Stimulated activated naive B cell treated with anti-CD40 and anti-IgM and Interleukin-4, amounts not matched to agents 10 μg/mL and 1 μg/mL and 100 μg/mL, for 72 hours (primary cell): ENCODE data around the gene MBD3.
A peak's percentile ranks its signal among the peaks of the same experiment; 100 is the strongest.

ENCODE experiments used
- ATAC-seq, 2 donors: fragments of 150-1000 bp; cut with Tn5 transposase; replicated peaks; 2 replicates each; pipeline ENCODE4 v1.10.0; 2021; ENCODE audit warnings: moderate library complexity in 1 of 2
- DNase-seq: peaks from one replicate; pipeline ENCODE4 v3.0.0; 2021
- H3K27ac Mint-ChIP-seq: one replicate; pipeline ENCODE4 v1.8.0; 2022; ENCODE audit warnings: mild to moderate bottlenecking, mixed read lengths
- H3K27me3 Mint-ChIP-seq, 2 donors: one replicate each; pipeline ENCODE4 v1.8.0; 2022; ENCODE audit warnings: mixed read lengths in 2 of 2
- H3K36me3 Mint-ChIP-seq, 2 donors: one replicate each; pipeline ENCODE4 v1.8.0; 2022; ENCODE audit warnings: mixed read lengths in 2 of 2, mild to moderate bottlenecking in 1 of 2
- H3K4me1 Mint-ChIP-seq, 2 donors: one replicate each; pipeline ENCODE4 v1.8.0; 2022; ENCODE audit warnings: mixed read lengths in 2 of 2, mild to moderate bottlenecking in 1 of 2
- H3K4me3 Mint-ChIP-seq, 2 donors: one replicate each; pipeline ENCODE4 v1.8.0; 2022; ENCODE audit warnings: mild to moderate bottlenecking in 2 of 2, mixed read lengths in 2 of 2, moderate library complexity in 1 of 2
- H3K9me3 Mint-ChIP-seq, 2 donors: one replicate each; pipeline ENCODE4 v1.8.0; 2022; ENCODE audit warnings: mixed read lengths in 2 of 2, mild to moderate bottlenecking in 1 of 2

MBD3 gene

DNA sequence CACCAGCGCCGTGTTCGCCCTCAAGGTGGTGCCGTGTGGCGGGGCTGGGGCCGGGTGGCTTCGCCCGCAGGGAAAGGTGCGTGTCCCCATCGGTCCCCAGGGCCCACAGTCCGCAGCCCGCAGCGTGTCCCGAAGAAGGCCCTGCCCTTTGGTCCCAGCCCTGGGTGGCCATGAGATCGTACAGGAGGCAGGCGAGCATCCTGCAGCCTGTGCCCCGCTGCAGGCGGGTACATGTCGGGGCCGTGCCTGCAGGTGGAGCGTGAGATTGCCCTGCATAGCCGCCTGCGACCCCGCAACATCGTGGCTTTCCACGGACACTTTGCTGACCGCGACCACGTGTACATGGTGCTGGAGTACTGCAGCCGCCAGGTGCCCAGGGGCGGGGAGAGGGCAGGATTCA, 67.3 kb downstream of the MBD3 start:
- Mint-ChIP-seq H3K9me3 (no peaks in the 10 kb centered on the region), H3K4me1 (peaks cover 9 to 10% of the 10 kb centered on the region in 2 donors), H3K27ac (no peak overlapping the region), H3K4me3 (no peak overlapping the region), H3K27me3 (peaks cover 59 to 79% of the 10 kb centered on the region in 2 donors), H3K36me3 (peaks cover 0 to 4% of the 10 kb centered on the region in 2 donors)
- no peak for DNase-seq
- ATAC-seq, result no peak

DNA sequence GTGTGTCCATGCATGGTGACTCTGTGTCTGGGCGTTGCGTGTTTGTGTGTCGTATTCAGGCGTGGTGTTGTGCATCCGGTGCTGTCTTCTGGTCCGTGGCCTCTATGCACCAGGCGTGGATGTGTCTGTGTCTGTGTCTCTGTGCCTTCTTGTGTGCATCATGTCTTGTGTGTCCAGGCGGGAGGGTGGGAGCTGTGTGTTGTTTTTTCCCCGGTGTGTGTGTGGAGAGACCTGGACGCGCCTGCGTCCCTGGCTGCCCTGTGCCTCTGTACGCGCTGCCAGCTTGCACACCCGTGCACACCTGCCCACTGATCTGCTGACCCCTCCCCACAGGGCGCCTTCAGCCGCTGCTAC, 67.7 kb downstream of the MBD3 start:
- H3K36me3 Mint-ChIP-seq, result peaks cover 0 to 4% of the 10 kb centered on the region in 2 donors
- peak overlapping the region in 1 of 2 donors; percentile 0 for H3K4me3 Mint-ChIP-seq
- H3K4me1 Mint-ChIP-seq, result peaks cover 9 to 10% of the 10 kb centered on the region in 2 donors
- peaks cover 56 to 75% of the 10 kb centered on the region in 2 donors for H3K27me3 Mint-ChIP-seq
- H3K9me3 Mint-ChIP-seq, result no peaks in the 10 kb centered on the region
- H3K27ac Mint-ChIP-seq, result no peak overlapping the region
- DNase-seq, result no peak
- ATAC-seq, result no peak

- Mint-ChIP-seq H3K36me3 (peaks cover 0 to 4% of the 10 kb centered on the region in 2 donors), H3K27me3 (peaks cover 53 to 70% of the 10 kb centered on the region in 2 donors), H3K4me3 (peak overlapping the region; percentile 12 to 19), H3K4me1 (peaks cover 9 to 10% of the 10 kb centered on the region in 2 donors), H3K27ac (no peak overlapping the region), H3K9me3 (no peaks in the 10 kb centered on the region)
- DNase-seq (no peak), ATAC-seq (no peak)
These were observed 68.2 kb downstream of the MBD3 start for GRCh38 chr19:1524287-1524971.
